ENCODE data around the gene CPTP.

DNA sequence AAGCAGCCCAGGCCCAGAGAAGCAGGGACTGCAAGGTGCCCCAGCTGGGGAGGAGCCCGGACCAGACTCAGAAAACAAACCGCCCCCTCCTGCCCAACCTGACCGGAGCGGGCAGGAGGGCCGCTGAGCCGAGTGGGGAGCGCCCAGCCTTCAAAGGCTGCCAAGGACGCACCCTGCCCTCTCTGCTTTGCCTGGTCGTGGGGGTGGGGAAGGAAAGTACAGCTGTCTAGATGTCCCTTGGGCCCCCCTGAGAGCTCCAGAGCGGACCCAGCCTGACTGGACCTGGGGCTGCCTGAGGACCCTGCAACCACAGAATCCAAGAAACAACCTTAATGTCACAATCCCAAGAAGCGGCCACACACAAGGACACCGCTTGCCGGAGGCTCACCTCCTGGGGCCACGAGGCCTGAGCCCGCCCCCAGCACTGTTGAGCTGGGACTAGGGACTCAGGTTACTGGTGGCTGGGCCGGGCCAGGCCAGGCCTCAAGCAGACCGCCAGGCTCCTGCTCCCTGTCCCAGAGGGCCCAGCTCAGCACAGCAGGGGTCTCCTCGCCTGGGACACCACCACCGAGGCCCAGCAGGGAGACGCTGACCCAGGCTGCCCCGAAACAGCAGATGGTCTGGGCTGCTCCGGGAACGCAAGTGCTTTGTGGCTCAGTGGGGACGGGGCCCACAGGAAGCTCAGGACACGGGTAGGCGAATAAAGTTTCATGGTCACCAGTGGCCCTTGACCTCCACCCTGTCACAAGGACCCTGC, 23.2 kb downstream of the CPTP start:
- TF ChIP-seq, protein P1, sequence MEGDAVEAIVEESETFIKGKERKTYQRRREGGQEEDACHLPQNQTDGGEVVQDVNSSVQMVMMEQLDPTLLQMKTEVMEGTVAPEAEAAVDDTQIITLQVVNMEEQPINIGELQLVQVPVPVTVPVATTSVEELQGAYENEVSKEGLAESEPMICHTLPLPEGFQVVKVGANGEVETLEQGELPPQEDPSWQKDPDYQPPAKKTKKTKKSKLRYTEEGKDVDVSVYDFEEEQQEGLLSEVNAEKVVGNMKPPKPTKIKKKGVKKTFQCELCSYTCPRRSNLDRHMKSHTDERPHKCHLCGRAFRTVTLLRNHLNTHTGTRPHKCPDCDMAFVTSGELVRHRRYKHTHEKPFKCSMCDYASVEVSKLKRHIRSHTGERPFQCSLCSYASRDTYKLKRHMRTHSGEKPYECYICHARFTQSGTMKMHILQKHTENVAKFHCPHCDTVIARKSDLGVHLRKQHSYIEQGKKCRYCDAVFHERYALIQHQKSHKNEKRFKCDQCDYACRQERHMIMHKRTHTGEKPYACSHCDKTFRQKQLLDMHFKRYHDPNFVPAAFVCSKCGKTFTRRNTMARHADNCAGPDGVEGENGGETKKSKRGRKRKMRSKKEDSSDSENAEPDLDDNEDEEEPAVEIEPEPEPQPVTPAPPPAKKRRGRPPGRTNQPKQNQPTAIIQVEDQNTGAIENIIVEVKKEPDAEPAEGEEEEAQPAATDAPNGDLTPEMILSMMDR (conservative IDR thresholded peaks at IDR 0.05; ENCODE audit: low read length) = no peak
- no peak for TF ChIP-seq EZH2phosphoT487 (IDR thresholded peaks at IDR 0.05; ENCODE audit: borderline replicate concordance)
